ENCODE measurements around the gene PIAS1. TPM values are rescaled to one million over a fixed set of nuclear protein-coding genes. Genes with fewer than 3 reads are reported as not detected.

PIAS1 gene
- total RNA-seq, 1 donor from 2014 or later = 71.1 TPM

- no peak for TF ChIP-seq CTCF (IDR thresholded peaks at IDR 0.05; ENCODE audit: unreplicated experiment)
- no peak for DNase-seq (ENCODE audit: low spot score in 2 of 2, unreplicated experiment in 2 of 2)
- Mint-ChIP-seq H3K9me3 (no peaks in the 10 kb centered on the region), H3K27me3 (ENCODE audit: low read depth) (no peaks in the 10 kb centered on the region), H3K27ac (no peak overlapping the region), H3K4me3 (no peak overlapping the region), H3K36me3 (peaks cover 16% of the 10 kb centered on the region), H3K4me1 (peaks cover 20% of the 10 kb centered on the region)
These were observed 142.5 kb downstream of the PIAS1 start for GRCh38 chr15:68196445-68197169.

GRCh38 chr15:68197170-68197492, 143.0 kb downstream of the PIAS1 start:
- no peak overlapping the region for H3K4me3 Mint-ChIP-seq
- no peak for DNase-seq (ENCODE audit: low spot score in 2 of 2, unreplicated experiment in 2 of 2)
- H3K4me1 Mint-ChIP-seq = peaks cover 19% of the 10 kb centered on the region
- TF ChIP-seq CTCF (IDR thresholded peaks at IDR 0.05; ENCODE audit: unreplicated experiment) = no peak
- peaks cover 14% of the 10 kb centered on the region for H3K36me3 Mint-ChIP-seq
- no peaks in the 10 kb centered on the region for H3K27me3 Mint-ChIP-seq (ENCODE audit: low read depth)
- peak overlapping the region; percentile 27 for H3K27ac Mint-ChIP-seq
- no peaks in the 10 kb centered on the region for H3K9me3 Mint-ChIP-seq

GRCh38 chr15:68197661-68198437, 143.7 kb downstream of the PIAS1 start:
- no peak for TF ChIP-seq CTCF (IDR thresholded peaks at IDR 0.05; ENCODE audit: unreplicated experiment)
- Mint-ChIP-seq H3K4me1 (peaks cover 19% of the 10 kb centered on the region), H3K36me3 (peaks cover 13% of the 10 kb centered on the region), H3K9me3 (no peaks in the 10 kb centered on the region), H3K27me3 (ENCODE audit: low read depth) (no peaks in the 10 kb centered on the region), H3K27ac (peak overlapping the region; percentile 25), H3K4me3 (no peak overlapping the region)
- no peak for DNase-seq (ENCODE audit: low spot score in 2 of 2, unreplicated experiment in 2 of 2)

- DNase-seq (ENCODE audit: low spot score in 2 of 2, unreplicated experiment in 2 of 2) = no peak
- H3K36me3 Mint-ChIP-seq = peaks cover 3% of the 10 kb centered on the region
- H3K27me3 Mint-ChIP-seq (ENCODE audit: low read depth) = no peaks in the 10 kb centered on the region
- no peak overlapping the region for H3K27ac Mint-ChIP-seq
- no peaks in the 10 kb centered on the region for H3K9me3 Mint-ChIP-seq
- peaks cover 19% of the 10 kb centered on the region for H3K4me1 Mint-ChIP-seq
- H3K4me3 Mint-ChIP-seq = no peak overlapping the region
- TF ChIP-seq CTCF (IDR thresholded peaks at IDR 0.05; ENCODE audit: unreplicated experiment) = no peak
These were observed 145.2 kb downstream of the PIAS1 start for GRCh38 chr15:68199340-68199739.

- Mint-ChIP-seq H3K9me3 (no peaks in the 10 kb centered on the region), H3K4me3 (no peak overlapping the region), H3K27ac (peak overlapping the region; percentile 34), H3K27me3 (ENCODE audit: low read depth) (no peaks in the 10 kb centered on the region), H3K36me3 (peaks cover 3% of the 10 kb centered on the region), H3K4me1 (peaks cover 26% of the 10 kb centered on the region)
- no peak for DNase-seq (ENCODE audit: low spot score in 2 of 2, unreplicated experiment in 2 of 2)
- no peak for TF ChIP-seq CTCF (IDR thresholded peaks at IDR 0.05; ENCODE audit: unreplicated experiment)
These were observed 146.1 kb downstream of the PIAS1 start for GRCh38 chr15:68200016-68200861.

All from mesothelial cell of epicardium (in vitro differentiated cells).